DOHH2 (cell line): ENCODE measurements around the gene ADORA1.

Experiments used
- H3F3A ChIP-seq: fragments of 200-600 bp; sonication (generic), shearing (Covaris generic); 2 replicates; pipeline ENCODE4 v1.6.0; 2016; ENCODE audit warnings: antibody characterized with exemption, mild to moderate bottlenecking; ENCODE audit not compliant: control insufficient read depth, insufficient read depth
- H3K27ac ChIP-seq: fragments of 200-600 bp; sonication (generic); 2 replicates; pipeline ENCODE4 v1.5.1; 2014; ENCODE audit warnings: low read depth, mild to moderate bottlenecking, low read length, moderate library complexity
- H3K27me3 ChIP-seq: fragments of 200-600 bp; sonication (generic); 2 replicates; pipeline ENCODE4 v1.6.1; 2014; ENCODE audit warnings: mild to moderate bottlenecking, low read length, mixed read lengths; ENCODE audit not compliant: control insufficient read depth
- H3K36me3 ChIP-seq: fragments of 200-600 bp; sonication (generic); 2 replicates; pipeline ENCODE4 v1.6.1; 2014; ENCODE audit warnings: mild to moderate bottlenecking, low read length, moderate library complexity, mixed read lengths; ENCODE audit not compliant: control insufficient read depth
- H3K4me1 ChIP-seq: fragments of 200-600 bp; sonication (generic); 2 replicates; pipeline ENCODE4 v1.6.1; 2014; ENCODE audit warnings: mild to moderate bottlenecking, low read length, mixed read lengths; ENCODE audit not compliant: control insufficient read depth
- H3K4me2 ChIP-seq: fragments of 200-600 bp; sonication (generic); 2 replicates; pipeline ENCODE4 v1.6.0; 2014; ENCODE audit warnings: mild to moderate bottlenecking, low read length, moderate library complexity
- H3K4me3 ChIP-seq: fragments of 200-600 bp; sonication (generic); 2 replicates; pipeline ENCODE4 v1.5.1; 2014; ENCODE audit warnings: mild to moderate bottlenecking, low read length, mixed read lengths
- H3K79me2 ChIP-seq: fragments of 200-600 bp; sonication (generic); 2 replicates; pipeline ENCODE4 v1.6.1; 2014; ENCODE audit warnings: mild to moderate bottlenecking, low read length, mixed read lengths; ENCODE audit not compliant: control insufficient read depth
- H3K9me2 ChIP-seq: fragments of 200-600 bp; sonication (generic); replicated peaks from 2 replicates; pipeline ENCODE4 v1.6.1; 2014; ENCODE audit warnings: mild to moderate bottlenecking, low read length, mixed read lengths; ENCODE audit not compliant: control insufficient read depth
- H3K9me3 ChIP-seq: fragments of 200-600 bp; sonication (generic); 2 replicates; pipeline ENCODE4 v1.6.1; 2014; ENCODE audit warnings: antibody characterized with exemption, low read length, mixed read lengths; ENCODE audit not compliant: control insufficient read depth, insufficient read depth
- H4K20me1 ChIP-seq: fragments of 200-600 bp; sonication (generic); 2 replicates; pipeline ENCODE4 v1.6.0; 2014; ENCODE audit warnings: low read depth, mild to moderate bottlenecking, antibody characterized with exemption, low read length, moderate library complexity; ENCODE audit not compliant: control insufficient read depth, insufficient read depth
- EZH2phosphoT487 ChIP-seq: fragments of 200-600 bp; sonication (generic); IDR thresholded peaks from 2 replicates; pipeline ENCODE4 v1.6.1; 2017; ENCODE audit warnings: borderline replicate concordance, mild to moderate bottlenecking, antibody characterized with exemption, low read length, moderate library complexity, mixed read lengths
- TF ChIP-seq, protein P1 (sequence below): fragments of 200-600 bp; sonication (generic); IDR thresholded peaks from one replicate; pipeline ENCODE4 v1.5.1; 2014; ENCODE audit warnings: antibody characterized with exemption, mild to moderate bottlenecking, low read depth, low read length; ENCODE audit not compliant: poor library complexity, severe bottlenecking

The ADORA1 gene

DNA sequence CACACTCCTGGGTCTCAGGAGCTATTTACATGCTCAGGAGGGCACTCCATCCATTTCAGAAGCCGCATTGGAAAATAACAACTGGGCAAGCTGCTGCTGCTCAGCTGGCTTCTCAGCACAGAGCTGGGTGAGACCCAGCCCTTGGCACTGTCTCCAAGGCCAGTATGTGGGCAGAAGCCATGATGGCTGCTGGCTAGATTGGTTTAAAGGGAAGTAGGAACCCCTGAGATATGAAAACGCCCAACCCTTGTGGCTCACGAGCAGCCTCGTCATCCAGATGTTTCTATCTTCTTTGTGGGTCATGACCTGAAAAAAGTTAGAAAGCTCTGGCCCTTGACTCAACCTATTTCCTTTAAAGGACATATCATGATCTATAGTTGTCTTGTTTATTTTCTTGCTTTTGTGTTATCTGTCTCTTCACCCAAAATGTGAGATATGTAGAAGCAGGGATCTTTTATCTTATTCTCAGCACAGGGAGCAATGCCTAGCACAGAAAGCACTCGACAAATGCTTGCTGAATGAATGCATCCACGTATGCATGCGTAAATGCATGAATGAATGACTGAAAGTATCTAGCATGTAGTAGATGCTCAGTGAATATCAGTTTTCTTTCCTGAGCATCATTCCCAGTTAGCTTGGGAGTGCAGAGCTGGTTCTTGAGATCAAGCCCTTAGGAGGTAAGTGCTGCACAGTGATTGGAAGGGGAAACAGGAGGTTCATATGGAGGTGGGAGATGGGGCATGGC, 36.5 kb downstream of the ADORA1 start:
- Histone ChIP-seq H3F3A (no peaks in the 10 kb centered on the region), H3K36me3 (no peaks in the 10 kb centered on the region), H3K79me2 (no peaks in the 10 kb centered on the region), H3K9me3 (no peaks in the 10 kb centered on the region), H3K4me3 (no peak overlapping the region), H3K9me2 (no peaks in the 10 kb centered on the region), H3K4me1 (no peaks in the 10 kb centered on the region), H4K20me1 (no peaks in the 10 kb centered on the region), H3K27ac (no peak overlapping the region), H3K27me3 (peaks cover 17% of the 10 kb centered on the region), H3K4me2 (no peak overlapping the region)
- TF ChIP-seq, protein P1, sequence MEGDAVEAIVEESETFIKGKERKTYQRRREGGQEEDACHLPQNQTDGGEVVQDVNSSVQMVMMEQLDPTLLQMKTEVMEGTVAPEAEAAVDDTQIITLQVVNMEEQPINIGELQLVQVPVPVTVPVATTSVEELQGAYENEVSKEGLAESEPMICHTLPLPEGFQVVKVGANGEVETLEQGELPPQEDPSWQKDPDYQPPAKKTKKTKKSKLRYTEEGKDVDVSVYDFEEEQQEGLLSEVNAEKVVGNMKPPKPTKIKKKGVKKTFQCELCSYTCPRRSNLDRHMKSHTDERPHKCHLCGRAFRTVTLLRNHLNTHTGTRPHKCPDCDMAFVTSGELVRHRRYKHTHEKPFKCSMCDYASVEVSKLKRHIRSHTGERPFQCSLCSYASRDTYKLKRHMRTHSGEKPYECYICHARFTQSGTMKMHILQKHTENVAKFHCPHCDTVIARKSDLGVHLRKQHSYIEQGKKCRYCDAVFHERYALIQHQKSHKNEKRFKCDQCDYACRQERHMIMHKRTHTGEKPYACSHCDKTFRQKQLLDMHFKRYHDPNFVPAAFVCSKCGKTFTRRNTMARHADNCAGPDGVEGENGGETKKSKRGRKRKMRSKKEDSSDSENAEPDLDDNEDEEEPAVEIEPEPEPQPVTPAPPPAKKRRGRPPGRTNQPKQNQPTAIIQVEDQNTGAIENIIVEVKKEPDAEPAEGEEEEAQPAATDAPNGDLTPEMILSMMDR = no peak
- no peak for TF ChIP-seq EZH2phosphoT487

DNA sequence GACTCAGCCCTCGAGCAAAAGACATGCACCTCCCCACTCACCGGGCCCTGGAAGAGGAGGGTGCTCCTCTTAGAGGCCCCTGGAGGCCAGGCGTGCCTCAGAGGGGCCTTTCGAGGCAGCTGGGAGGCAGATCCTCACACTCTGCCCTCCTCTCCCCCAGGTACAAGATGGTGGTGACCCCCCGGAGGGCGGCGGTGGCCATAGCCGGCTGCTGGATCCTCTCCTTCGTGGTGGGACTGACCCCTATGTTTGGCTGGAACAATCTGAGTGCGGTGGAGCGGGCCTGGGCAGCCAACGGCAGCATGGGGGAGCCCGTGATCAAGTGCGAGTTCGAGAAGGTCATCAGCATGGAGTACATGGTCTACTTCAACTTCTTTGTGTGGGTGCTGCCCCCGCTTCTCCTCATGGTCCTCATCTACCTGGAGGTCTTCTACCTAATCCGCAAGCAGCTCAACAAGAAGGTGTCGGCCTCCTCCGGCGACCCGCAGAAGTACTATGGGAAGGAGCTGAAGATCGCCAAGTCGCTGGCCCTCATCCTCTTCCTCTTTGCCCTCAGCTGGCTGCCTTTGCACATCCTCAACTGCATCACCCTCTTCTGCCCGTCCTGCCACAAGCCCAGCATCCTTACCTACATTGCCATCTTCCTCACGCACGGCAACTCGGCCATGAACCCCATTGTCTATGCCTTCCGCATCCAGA, 37.7 kb downstream of the ADORA1 start:
- H3F3A ChIP-seq = no peaks in the 10 kb centered on the region
- H3K9me3 ChIP-seq = no peaks in the 10 kb centered on the region
- no peak overlapping the region for H3K27ac ChIP-seq
- peaks cover 17% of the 10 kb centered on the region for H3K27me3 ChIP-seq
- H3K4me3 ChIP-seq = no peak overlapping the region
- no peaks in the 10 kb centered on the region for H3K4me1 ChIP-seq
- H3K9me2 ChIP-seq = no peaks in the 10 kb centered on the region
- no peaks in the 10 kb centered on the region for H4K20me1 ChIP-seq
- no peaks in the 10 kb centered on the region for H3K36me3 ChIP-seq
- no peak overlapping the region for H3K4me2 ChIP-seq
- H3K79me2 ChIP-seq = no peaks in the 10 kb centered on the region
- TF ChIP-seq, protein P1 = no peak
- TF ChIP-seq EZH2phosphoT487 = no peak

DNA sequence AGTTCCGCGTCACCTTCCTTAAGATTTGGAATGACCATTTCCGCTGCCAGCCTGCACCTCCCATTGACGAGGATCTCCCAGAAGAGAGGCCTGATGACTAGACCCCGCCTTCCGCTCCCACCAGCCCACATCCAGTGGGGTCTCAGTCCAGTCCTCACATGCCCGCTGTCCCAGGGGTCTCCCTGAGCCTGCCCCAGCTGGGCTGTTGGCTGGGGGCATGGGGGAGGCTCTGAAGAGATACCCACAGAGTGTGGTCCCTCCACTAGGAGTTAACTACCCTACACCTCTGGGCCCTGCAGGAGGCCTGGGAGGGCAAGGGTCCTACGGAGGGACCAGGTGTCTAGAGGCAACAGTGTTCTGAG, 38.3 kb downstream of the ADORA1 start:
- no peaks in the 10 kb centered on the region for H3K9me2 ChIP-seq
- H3K9me3 ChIP-seq = no peaks in the 10 kb centered on the region
- no peaks in the 10 kb centered on the region for H3K4me1 ChIP-seq
- no peaks in the 10 kb centered on the region for H3K79me2 ChIP-seq
- H3K4me3 ChIP-seq = no peak overlapping the region
- peaks cover 17% of the 10 kb centered on the region for H3K27me3 ChIP-seq
- no peak overlapping the region for H3K27ac ChIP-seq
- H3K36me3 ChIP-seq = no peaks in the 10 kb centered on the region
- no peak overlapping the region for H3K4me2 ChIP-seq
- no peaks in the 10 kb centered on the region for H4K20me1 ChIP-seq
- no peaks in the 10 kb centered on the region for H3F3A ChIP-seq
- TF ChIP-seq, protein P1 = no peak
- TF ChIP-seq EZH2phosphoT487 = no peak
